ENCODE data around the gene CAMK4.

DNA sequence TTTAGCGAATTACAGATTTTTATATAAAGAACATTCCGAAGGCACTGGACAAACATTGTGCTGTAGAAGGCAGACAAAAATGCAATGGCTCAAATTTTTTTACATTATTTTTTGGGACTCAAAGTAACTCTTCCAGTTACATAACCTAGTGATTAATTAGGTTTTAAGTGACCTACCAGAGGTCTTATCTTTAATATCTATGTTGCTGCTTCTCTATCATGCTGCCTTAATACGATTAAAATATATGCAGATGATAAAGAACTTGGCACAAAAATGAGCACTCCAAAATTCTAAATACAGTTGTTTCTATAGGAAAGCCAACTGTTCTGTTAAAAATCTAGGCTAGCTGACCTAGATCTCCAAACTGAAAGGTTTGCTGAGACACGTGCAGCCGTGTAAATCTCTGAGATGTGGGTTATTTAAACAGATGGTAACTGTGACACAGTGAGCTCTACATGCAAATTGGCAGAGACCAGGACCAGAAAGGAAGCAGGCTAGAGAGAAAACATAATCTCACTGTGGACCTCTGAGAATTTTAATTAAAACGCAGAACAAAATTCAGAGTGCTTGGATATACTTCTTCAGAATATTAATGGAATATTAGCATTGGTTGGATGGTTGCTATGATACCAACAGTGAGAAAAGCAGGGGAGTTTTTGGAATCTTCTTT is 56.2 kb downstream of the CAMK4 start:
- TF ChIP-seq, protein P1, sequence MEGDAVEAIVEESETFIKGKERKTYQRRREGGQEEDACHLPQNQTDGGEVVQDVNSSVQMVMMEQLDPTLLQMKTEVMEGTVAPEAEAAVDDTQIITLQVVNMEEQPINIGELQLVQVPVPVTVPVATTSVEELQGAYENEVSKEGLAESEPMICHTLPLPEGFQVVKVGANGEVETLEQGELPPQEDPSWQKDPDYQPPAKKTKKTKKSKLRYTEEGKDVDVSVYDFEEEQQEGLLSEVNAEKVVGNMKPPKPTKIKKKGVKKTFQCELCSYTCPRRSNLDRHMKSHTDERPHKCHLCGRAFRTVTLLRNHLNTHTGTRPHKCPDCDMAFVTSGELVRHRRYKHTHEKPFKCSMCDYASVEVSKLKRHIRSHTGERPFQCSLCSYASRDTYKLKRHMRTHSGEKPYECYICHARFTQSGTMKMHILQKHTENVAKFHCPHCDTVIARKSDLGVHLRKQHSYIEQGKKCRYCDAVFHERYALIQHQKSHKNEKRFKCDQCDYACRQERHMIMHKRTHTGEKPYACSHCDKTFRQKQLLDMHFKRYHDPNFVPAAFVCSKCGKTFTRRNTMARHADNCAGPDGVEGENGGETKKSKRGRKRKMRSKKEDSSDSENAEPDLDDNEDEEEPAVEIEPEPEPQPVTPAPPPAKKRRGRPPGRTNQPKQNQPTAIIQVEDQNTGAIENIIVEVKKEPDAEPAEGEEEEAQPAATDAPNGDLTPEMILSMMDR (IDR thresholded peaks at IDR 0.05), result no peak
- no peak for TF ChIP-seq EP300 (IDR thresholded peaks at IDR 0.05)
- no peak for TF ChIP-seq POLR2A (IDR thresholded peaks at IDR 0.05)
